CD4-positive, alpha-beta T cell treated with Interleukin-10 for 1 hour (primary cell): ENCODE measurements around the gene PDE10A.

Source experiments
- DNase-seq: peaks from one replicate; pipeline ENCODE4 v3.0.0-alpha.2; 2020

PDE10A gene

DNA sequence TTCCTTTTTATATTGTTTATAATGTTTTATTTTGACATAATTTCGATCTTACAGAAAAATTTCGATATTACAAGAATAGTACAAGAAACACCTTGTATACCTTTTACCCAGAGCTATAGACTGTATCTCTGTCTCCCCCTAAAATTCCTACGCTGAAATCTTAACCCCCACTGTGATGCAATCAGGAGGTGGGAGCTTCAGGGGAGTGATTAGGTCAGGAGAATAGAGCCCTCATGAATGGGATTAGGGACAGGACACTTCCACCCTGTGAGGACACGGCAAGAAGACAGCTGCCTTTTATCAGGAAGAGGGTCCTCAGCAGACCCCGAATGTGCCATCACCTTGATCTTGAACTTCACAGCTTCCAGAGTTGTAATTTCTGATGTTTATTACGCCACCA is 204.9 kb downstream of the PDE10A start:
- no peak for DNase-seq

DNA sequence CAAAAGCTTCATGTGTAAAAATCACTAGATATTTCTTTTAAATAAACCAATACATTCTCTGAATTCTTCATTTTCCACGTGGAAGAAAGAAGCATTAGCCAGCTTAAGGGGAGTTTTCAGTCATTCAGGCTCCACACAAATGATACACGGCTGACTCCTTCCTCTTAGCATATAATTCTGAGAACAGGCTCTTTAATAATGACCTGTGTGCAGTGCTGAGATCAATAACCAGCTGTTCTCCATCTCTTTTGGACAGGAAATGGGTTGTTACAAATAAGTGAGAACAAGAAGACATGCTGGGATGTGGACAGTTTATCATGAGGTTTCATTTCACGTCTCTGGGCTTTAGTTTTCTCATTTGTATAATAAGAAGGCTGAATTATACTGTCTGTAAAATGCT is 206.8 kb downstream of the PDE10A start:
- DNase-seq, result no peak

DNA sequence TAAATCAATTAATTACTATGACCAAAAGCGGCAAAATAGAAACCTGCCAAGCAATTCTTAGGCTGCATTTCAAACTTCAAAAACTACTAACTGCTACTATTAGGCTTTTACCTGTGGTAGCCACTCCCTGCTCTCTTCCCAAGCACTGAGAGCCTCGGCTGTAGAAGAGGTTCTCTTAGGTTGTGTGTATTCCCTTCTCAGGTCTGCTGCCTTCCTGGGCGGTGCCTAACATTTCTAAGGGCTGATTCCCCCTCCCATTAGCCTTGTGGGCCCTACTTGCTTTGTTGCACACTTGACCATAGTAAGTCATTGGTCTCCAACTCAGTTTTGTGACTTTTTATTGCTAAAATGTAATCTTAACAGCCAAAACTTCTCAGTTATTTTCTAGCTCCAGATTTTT is 207.6 kb downstream of the PDE10A start:
- DNase-seq, result no peak

DNA sequence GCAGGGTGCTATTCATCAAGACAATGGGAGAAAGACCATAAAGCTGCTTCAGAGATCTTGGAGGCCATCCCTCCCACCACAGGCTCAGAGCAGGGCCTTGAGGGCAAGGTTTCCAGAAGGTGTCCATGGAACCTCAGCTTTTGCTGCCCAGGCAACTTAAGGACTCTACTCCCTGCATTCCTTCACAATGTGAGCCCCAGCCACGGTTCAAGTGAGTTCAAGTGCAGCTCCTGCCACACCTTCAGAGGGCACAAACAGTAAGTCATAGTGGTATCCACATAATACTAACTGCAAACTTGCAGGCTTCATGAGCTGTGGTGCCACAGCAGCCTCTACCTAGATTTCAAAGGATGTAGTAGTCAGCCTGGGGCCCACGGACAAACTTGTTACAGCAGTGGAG is 209.6 kb downstream of the PDE10A start:
- no peak for DNase-seq

DNA sequence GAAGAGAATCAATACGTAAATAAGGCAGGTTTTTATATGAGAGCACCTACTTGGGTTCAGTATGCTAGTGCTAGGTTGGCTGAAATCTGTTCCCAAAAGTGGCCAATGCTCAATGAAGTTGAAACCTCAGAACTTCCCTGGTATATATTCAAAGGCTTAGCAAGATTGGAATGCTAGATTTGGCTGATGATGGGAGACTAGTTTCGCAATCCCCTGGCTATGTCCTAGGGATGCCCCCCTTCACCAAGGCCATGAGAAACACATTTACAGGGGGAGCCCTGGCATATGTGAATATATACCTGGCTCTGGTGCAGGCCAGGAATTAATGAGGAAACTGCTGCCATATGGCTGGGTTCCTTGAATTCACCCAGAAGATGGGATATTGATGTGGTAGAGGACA is 211.2 kb downstream of the PDE10A start:
- no peak for DNase-seq

DNA sequence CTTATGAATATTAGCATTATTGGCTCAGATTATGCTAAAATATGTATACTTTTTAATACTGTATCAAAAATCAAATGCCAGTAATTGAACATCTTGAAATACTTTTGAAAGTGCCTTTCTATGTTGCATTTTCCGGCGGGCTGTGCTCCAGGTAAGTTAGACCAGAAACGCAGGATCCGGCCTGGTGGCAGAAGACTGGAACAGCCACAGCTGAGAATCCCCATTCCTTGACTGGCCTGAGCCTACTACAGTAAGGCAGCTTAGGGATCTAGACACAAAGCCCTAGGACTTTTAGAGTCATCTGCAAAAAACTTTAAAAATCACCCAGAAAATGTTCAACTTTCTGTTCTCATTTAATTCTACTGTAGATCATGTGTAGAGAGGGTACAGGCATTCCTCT is 214.8 kb downstream of the PDE10A start:
- DNase-seq, result no peak

DNA sequence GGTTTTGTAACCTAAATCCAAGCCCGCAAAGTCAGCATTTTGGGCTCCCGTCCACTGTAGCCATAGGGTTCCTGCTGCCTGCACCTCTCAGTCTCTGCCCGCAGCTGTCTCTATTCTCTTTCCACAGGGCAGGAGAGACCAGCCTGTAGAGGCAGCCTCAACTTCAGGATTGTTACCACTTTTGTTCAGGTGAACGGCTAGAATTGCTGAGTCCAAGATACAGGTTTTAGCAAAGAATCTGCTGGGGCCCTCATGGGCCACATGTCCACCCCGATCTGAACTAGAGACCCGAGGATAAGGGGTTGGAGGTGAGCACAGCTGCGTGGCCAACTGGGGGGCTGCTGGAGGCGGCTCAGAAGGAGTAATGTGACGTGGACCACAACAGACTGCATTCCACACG is 215.9 kb downstream of the PDE10A start:
- no peak for DNase-seq

DNA sequence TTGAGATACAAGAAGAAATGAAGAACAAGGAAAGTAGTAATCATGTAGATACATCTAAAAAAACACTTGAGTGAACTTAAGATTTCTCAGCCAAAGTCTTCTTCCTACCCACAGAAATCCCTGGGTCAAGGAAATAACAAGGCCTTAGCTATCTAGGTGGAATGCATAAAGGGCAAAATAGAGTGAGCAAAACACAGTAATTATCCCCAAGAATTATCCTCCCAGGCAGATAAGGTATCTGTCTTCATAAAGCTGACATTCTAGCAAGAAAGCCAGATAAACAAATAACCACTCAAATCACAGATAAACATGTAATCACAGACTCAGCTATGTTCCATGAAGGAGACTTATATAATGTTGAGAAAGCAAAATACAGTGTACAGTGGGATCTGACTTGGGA is 216.7 kb downstream of the PDE10A start:
- no peak for DNase-seq

DNA sequence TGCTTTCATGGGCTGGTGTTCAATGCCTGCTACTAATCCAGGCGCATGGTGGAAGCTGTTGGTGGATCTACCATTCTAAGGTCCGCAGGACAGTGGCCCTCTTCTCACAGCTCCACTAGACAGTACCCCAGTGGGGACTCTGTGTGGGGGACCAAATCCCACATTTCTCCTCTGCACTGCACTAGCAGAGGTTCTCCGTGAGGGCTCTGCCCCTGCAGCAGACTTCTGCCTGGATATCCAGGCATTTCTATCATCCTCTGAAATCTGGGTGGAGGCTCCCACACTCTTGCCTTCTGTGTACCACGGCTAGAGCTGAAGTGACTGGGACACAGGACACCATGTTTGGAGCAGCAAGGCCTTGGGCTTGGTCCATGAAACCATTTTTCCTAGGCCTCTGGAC is 219.6 kb downstream of the PDE10A start:
- no peak for DNase-seq

DNA sequence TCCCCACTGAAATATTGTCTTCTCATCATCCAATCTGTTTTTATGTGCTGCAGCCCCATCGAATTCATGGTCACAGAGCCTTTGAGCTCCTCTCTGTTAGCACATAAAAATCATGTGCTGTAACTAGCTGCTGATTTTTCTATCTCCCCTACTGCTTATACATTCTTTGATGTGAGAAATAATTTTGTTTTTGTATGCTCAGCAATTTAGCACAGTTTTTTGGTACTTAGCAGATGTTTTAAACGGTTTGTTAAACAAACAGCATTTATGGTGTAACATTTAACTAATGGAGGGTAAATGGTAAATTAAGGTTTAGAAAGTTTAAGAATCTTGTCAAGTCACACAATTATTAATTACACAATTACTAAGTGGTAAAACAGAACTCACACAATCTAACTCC is 221.9 kb downstream of the PDE10A start:
- no peak for DNase-seq

DNA sequence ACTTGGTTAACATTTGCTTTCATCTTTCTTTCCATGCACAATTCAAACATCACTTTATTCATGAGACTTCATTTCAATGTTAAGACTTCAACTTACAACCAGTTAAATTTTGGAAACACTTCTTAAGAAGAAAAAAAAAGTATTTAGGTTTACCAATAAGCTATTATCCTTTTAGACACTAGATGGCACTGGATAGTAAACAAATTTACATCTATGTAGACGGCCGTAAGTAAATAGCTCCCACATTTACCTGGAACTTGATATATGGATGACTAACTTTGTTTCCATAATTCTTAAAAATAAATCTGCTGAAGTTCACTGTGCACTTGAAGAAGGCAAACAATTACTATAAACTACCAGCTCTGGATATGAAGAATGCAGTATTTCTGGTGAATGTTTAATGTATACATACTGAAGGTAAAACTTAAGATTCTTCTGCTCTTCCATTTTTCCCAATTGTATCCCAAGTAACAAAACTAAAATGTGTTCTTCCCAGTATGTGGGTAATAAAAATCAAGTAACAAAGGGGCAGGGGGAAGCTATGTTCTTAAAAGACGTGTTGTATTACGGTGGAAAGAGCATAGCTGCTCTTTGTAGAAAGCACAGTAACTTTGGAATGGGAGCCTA is 223.0 kb downstream of the PDE10A start:
- no peak for DNase-seq

DNA sequence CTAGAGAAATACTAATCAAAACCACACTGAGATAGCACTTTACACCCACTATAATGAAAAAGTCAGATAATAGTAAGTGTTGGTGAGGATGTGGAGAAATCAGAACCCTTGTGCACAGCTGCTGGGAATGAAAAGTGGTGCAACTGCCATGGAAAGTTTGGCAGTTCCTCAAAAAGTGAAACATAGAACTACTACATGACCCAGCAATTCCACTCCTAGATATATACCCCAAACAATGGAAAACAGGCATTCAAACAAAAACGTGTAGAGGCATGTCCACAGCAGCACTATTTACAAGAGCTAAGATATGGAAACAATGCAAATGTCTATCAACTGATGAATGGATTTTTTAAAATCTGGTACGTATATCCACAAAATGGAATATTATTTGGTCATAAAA is 236.1 kb downstream of the PDE10A start:
- DNase-seq, result no peak

DNA sequence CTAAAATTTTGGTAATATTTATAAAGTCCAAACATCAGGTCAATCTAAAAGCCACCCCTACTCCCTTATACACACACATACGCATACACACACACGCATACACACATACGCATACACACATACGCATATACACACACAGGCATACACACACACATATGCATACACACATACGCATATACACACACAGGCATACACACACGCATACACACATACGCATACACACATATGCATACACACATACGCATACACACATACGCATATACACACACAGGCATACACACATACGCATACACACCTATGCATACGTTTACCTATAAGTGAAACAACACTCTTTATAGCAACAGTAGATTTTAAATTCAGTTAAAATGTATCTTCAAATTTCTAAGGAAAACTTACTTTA is 240.8 kb downstream of the PDE10A start:
- DNase-seq, result no peak

DNA sequence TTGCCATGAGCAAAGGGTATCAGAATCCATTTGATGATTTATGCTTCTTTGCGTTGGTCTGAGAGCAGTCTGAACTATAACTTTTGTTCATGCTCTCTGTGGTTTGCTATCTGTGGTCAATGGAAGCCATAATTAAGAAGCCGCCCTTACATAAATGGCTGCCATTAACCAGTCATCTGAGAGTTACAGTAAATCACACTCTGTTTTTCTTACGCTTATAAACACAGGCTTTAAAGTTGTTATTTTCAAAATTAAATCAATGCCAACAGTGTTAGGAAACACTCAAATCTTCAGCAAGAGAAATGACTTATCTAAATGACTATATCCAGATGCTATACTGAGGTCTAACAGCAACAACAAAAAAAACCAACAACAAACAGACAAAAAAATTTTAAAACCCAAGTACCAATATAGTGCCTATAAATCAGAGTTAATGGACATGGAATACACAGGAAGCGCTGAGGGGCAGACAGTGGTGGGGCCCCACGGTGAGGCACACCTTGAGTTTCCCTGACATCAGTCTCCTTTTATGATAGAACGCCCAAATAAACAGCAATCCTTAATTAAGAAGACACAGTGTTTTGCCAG is 245.7 kb downstream of the PDE10A start:
- DNase-seq, result no peak

DNA sequence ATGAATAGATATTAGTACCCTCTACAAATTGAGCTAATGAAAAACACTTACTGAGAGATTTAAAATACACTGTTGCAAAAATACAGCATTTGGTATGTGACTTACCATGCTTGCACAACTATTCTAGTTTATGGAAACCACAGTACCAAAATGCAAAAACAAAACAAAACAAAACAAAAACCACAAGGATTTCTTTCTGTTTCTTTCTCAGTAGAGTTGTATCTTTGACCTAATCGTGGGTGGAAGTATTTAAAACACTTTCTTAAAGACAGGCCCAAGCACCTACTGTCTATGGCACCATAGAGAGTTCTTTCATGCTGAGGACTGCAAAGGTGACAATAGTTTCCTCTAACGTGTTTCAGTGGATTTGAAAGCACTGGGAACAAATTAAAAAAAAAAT is 258.3 kb downstream of the PDE10A start:
- no peak for DNase-seq

DNA sequence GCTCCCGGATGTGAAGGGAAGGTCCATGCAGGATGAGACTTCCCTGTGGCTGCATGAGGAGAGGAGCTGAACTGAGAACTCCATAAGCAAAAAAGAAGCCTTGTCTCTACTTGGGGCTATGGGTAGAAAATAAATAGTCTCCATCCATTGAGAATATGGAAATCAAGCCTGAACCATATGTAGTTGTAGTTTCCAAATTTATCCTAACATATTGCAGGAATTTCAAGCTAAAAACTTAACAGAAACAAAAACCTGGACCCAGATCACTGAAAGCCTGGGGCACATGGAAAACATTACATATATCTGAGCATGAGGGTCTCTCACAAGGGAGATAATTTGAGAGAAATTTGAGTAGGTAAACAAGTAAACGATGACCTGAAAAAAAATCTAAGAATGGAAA is 258.7 kb downstream of the PDE10A start:
- DNase-seq, result no peak

DNA sequence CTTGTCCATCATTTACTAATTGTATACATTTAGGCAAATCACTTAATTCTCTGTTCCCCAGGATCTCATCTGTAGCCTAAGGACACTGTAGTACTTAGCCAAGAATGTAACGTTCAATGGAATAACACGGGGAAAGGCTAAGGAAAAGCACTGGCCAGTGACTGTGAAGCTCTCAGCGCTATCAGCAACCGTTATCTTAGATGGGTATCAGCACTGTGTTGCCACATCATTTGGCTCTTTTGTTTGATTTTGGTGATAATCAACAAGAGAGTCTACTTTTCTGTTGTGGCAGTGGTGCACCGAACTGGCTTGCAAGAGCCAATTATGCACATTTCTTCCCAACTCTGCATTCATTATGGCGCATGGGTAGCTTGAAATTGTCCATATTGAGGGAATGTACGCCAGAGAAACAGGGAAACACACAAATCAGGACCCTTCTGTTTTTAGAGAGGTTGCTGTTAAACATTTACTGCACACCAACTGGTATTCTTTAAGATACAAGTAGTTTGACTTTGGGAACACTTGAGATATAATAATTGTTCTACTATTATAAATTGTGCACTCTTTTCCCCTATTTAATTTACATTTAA is 259.9 kb downstream of the PDE10A start:
- DNase-seq, result no peak

DNA sequence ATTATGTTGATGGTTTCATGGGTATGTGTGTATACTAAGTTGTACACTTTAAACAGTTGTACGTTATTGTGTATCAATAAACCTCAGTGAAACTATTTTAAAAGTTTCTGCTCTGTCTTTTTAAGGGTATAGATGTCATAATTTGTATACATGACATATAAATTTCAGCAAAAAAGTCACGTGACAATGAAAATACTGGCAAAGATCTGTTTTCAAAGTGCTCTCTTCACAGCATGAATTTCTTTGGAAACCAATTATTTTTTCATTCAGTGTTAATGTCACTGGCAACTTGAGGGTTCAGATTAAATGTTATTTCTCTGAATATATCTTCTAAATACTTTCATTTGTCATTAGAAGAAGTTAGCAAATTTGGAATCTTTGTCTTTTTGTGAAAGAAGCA is 261.9 kb downstream of the PDE10A start:
- DNase-seq, result no peak

DNA sequence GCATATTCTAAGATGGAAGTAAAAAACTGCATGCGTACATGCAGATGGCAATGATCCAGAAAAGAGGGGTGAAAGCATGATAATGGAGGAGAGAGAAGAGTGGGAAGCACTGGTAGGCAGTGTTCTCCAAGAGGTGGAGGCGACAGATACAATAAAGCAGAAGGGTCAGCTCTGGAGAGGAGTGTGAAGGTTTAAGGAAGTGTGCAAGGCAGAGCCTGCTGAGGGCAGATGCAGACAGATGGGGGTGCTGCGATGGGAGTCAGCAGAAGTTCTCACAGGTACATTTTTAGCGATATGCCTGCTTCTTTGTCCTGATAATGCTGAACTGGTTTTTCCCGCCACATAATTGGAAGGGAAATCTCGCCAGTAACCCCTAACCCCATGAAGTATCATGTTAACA is 272.6 kb downstream of the PDE10A start:
- DNase-seq, result no peak

DNA sequence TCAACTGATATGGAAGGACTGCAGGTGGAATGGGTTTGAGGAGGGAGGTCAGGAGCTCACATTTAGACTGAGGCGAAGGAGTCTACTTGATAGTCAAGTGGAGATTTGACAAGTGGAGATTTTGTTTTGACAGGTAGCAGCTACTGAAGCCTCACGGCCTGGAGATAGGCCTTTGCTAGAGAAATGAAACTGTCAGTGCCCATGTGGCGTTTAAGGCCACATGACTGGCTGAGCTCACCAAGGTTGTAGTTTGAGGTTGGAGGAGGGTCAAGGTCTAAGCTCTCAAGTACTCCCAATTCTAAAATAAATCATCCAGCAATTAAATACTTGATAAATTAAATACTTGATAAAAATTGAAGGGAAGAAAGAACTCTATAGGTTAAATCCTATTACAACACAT is 273.5 kb downstream of the PDE10A start:
- no peak for DNase-seq

DNA sequence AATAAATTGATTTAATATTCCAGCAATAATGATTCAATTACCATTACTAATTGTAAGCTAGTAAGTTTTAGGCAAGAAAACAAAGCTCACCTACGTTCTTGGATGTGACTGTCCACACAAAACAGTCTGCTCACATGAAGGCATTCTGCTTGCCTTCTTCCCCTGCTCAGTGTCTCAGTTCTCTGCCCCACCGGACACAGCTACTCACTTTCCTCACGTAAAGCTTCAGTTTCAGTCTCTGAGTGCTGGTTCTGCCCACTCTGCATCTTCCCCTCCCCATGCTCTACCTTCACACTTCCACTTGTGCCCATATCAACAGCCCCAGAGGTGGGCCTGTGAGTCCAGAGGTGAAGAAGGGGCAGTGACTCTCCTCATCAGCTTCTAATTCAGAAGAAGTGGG is 279.7 kb downstream of the PDE10A start:
- no peak for DNase-seq

DNA sequence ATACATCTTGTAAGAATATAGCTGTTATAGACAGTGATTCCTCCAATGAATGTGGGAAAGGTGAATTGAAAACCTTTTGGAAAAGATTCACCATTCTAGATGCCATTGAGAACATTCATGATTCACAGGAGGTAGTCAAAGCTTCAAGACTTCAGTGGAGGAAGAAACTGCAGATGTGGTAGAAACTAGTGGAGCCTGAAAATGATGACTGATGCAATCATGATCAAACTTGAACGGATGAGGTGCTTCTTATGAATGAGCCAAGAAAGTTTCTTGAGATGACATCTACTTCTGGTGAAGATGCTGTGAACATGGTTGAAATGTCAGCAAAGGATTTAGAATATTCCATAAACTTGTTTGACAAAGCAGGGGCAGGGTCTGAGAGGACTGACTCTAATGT is 286.9 kb downstream of the PDE10A start:
- no peak for DNase-seq

DNA sequence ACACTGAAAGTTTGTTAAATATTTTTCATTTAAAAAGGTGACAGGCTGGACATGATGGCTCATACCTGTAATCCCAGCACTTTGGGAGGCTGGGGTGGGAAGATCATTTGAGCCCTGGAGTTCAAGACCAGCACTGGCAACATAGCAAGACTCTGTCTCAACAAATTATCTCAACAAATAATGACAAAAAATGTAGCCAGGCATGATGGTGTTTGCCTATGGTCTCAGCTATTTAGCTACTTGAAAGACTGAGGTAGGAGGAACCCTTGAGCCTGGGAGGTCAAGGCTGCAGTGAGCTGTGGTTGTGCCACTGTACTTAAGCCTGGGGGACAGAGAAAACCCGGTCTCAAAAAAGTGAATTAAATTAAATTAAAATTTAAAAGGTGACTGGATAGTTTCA is 297.7 kb downstream of the PDE10A start:
- no peak for DNase-seq

DNA sequence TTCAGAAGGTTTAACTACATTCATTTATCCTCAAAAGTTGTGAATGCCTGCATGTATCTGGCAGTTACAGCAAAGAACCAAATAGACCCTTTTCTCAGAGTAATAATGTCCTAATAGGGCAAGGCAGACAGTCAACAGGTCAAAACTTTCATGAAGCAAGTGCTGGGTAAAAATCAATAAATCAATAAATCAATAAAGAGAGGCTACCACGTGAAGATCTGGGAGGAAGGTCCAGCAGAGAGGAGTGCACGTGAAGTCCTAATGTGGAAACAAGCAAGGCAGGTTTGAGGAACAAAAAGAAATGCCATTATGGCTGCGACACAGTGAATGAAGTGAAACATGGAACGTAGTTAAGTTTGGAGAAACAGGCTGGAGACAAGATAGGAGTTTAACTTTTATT is 317.3 kb downstream of the PDE10A start:
- no peak for DNase-seq

DNA sequence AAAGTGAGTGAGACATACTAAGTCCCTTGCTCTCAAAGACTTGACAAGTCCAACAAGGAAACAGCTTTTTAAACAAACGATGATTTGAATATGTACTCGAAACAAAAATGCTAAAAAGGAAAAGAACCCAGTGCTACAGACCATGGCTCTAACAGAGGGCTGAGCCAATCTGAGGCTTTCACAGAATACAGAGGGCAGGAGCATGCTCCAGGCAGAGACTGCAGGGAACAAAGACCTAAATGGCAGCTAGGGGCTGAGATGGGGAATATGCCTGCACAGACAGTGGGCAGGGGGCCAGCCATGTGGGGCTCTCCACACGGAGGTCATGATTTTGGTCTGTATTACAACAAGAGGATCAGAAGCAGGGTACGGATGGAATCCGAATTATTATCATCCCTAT is 322.5 kb downstream of the PDE10A start:
- no peak for DNase-seq
